ENCODE measurements around the gene ATF7.

Gene ATF7

GRCh38 chr12:53492830-53493609, 133.2 kb downstream of the ATF7 start:
- peak; percentile 87 for DNase-seq (ENCODE audit: insufficient read length, low spot score)
- peak; percentile 98 for FAIRE-seq
- TF ChIP-seq POLR2AphosphoS5 (IDR thresholded peaks at IDR 0.05; ENCODE audit: low read depth, low read length) (no peak), SPI1 (IDR thresholded peaks at IDR 0.05; ENCODE audit: low read depth, low read length) (no peak), POLR2A (IDR thresholded peaks at IDR 0.05; ENCODE audit: low read depth, low read length) (0 out of 2 replicates have a peak, but pooled peaks have one; percentile 21), PAX5 (IDR thresholded peaks at IDR 0.05; ENCODE audit: insufficient read depth, low read length, severe bottlenecking) (peak; percentile 61), POU2F2 (IDR thresholded peaks at IDR 0.05; ENCODE audit: low read depth, low read length) (no peak)

- DNase-seq (ENCODE audit: insufficient read length, low spot score) (no peak), FAIRE-seq (no peak)
- TF ChIP-seq PAX5 (IDR thresholded peaks at IDR 0.05; ENCODE audit: insufficient read depth, low read length, severe bottlenecking) (no peak), TAF1 (IDR thresholded peaks at IDR 0.05; ENCODE audit: low read depth, low read length) (no peak), POLR2AphosphoS5 (IDR thresholded peaks at IDR 0.05; ENCODE audit: low read depth, low read length) (no peak), SPI1 (IDR thresholded peaks at IDR 0.05; ENCODE audit: low read depth, low read length) (no peak), POLR2A (IDR thresholded peaks at IDR 0.05; ENCODE audit: low read depth, low read length) (no peak), POU2F2 (IDR thresholded peaks at IDR 0.05; ENCODE audit: low read depth, low read length) (no peak)
Measured at GRCh38 chr12:53492188-53492587, 134.0 kb downstream of the ATF7 start.

GRCh38 chr12:53489242-53489864, 136.8 kb downstream of the ATF7 start:
- no peak for FAIRE-seq
- DNase-seq (ENCODE audit: insufficient read length, low spot score) = no peak
- no peak for TF ChIP-seq SPI1 (IDR thresholded peaks at IDR 0.05; ENCODE audit: low read depth, low read length)
- no peak for TF ChIP-seq POU2F2 (IDR thresholded peaks at IDR 0.05; ENCODE audit: low read depth, low read length)
- no peak for TF ChIP-seq TAF1 (IDR thresholded peaks at IDR 0.05; ENCODE audit: low read depth, low read length)
- TF ChIP-seq POLR2AphosphoS5 (IDR thresholded peaks at IDR 0.05; ENCODE audit: low read depth, low read length) = no peak
- TF ChIP-seq PAX5 (IDR thresholded peaks at IDR 0.05; ENCODE audit: insufficient read depth, low read length, severe bottlenecking) = no peak
- no peak for TF ChIP-seq POLR2A (IDR thresholded peaks at IDR 0.05; ENCODE audit: low read depth, low read length)

GRCh38 chr12:53486736-53487487, 139.3 kb downstream of the ATF7 start:
- TF ChIP-seq TAF1 (IDR thresholded peaks at IDR 0.05; ENCODE audit: low read depth, low read length) = no peak
- no peak for TF ChIP-seq SPI1 (IDR thresholded peaks at IDR 0.05; ENCODE audit: low read depth, low read length)
- no peak for TF ChIP-seq POLR2AphosphoS5 (IDR thresholded peaks at IDR 0.05; ENCODE audit: low read depth, low read length)
- TF ChIP-seq POU2F2 (IDR thresholded peaks at IDR 0.05; ENCODE audit: low read depth, low read length) = 0 out of 2 replicates have a peak, but pooled peaks have one; percentile 10
- no peak for TF ChIP-seq POLR2A (IDR thresholded peaks at IDR 0.05; ENCODE audit: low read depth, low read length)
- FAIRE-seq = no peak
- no peak for DNase-seq (ENCODE audit: insufficient read length, low spot score)

DNA sequence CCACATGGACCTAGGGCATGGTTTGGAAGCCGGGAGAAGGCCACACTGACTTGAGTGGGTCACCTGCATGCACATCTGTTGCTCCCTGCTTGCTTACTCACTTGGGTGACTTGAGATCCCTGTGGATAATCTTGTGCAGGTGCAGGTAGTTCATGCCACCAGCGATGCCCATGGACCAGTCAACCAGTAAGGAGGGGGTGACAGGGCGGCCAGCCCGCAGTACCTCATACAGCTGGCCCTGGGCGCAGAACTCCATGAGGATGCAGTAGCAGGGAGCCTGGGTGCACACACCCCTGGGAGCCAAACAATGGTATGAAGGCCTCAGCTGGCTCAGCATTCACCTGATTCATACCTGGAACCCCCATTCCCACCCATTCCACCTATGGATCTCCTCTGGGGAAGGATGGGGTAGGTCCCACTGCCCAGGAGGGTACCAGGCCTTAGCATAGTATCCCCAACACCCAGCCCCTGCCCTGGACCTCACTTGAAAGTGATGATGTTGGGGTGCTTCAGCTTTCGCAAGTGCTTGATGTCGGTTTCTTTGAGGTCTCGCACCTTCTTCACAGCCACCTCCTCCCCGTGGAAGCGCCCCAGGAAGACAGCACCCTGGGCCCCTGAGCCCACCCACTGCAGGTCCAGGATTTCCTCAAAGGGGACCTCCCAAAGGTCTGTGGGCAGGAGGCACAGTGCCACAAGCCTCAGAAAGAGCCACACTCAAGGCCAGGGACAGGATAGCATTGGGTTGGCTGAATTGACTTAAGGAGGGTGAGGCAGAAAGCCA, 140.0 kb downstream of the ATF7 start:
- TF ChIP-seq SPI1 (IDR thresholded peaks at IDR 0.05; ENCODE audit: low read depth, low read length) = no peak
- no peak for TF ChIP-seq POU2F2 (IDR thresholded peaks at IDR 0.05; ENCODE audit: low read depth, low read length)
- TF ChIP-seq POLR2A (IDR thresholded peaks at IDR 0.05; ENCODE audit: low read depth, low read length) = no peak
- no peak for TF ChIP-seq TAF1 (IDR thresholded peaks at IDR 0.05; ENCODE audit: low read depth, low read length)
- no peak for TF ChIP-seq PAX5 (IDR thresholded peaks at IDR 0.05; ENCODE audit: insufficient read depth, low read length, severe bottlenecking)
- TF ChIP-seq POLR2AphosphoS5 (IDR thresholded peaks at IDR 0.05; ENCODE audit: low read depth, low read length) = no peak
- FAIRE-seq (no peak), DNase-seq (ENCODE audit: insufficient read length, low spot score) (no peak)

DNA sequence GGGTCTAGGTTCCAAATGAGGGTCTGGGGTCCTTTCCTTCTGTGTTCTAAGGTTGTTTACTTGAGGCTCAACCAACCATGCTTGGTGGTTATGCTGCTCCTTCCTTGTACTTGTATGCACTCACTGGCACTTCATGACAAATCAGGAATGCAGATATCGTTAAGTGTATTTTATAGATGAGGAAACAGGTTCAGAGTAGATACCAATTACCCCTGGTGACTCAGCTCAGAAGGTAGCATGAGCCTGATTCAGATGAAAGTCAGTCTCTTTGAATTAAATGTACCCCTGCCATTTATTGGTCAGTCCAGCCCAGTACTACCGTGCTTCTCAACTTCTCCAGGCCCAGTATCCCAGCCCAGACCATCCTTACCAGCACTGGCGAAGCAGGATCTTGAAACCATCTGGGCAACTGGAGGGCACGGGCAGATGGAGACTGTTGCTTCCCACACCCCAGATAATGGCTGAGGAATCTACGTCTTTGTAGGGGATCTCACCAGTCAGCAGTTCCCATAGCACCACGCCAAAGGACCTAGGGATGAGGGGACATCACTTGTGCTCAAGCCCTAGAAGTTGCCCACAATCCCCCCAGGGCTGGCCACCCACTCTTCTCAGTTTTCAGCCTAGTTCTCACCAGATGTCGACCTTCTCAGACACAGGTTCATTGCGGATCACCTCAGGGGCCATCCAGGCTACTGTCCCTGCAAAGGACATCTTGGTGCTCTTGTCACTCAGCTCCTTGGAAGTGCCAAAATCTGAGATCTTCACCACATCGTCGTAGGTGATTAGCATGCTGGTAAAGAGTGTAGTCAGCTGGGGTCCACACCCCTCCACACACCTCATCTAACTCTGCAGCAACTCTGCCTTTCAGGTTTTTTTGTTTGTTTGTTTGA, 141.3 kb downstream of the ATF7 start:
- TF ChIP-seq TAF1 (IDR thresholded peaks at IDR 0.05; ENCODE audit: low read depth, low read length) (no peak), PAX5 (IDR thresholded peaks at IDR 0.05; ENCODE audit: insufficient read depth, low read length, severe bottlenecking) (no peak), POLR2A (IDR thresholded peaks at IDR 0.05; ENCODE audit: low read depth, low read length) (peak; percentile 8; the same call in 1 of the 2 replicates), POLR2AphosphoS5 (IDR thresholded peaks at IDR 0.05; ENCODE audit: low read depth, low read length) (peak; percentile 55; the same call in 1 of the 2 replicates), POU2F2 (IDR thresholded peaks at IDR 0.05; ENCODE audit: low read depth, low read length) (0 out of 2 replicates have a peak, but pooled peaks have one; percentile 31), SPI1 (IDR thresholded peaks at IDR 0.05; ENCODE audit: low read depth, low read length) (no peak)
- no peak for DNase-seq (ENCODE audit: insufficient read length, low spot score)
- no peak for FAIRE-seq

- DNase-seq (ENCODE audit: insufficient read length, low spot score) (no peak), FAIRE-seq (no peak)
- TF ChIP-seq POU2F2 (IDR thresholded peaks at IDR 0.05; ENCODE audit: low read depth, low read length) (peak; percentile 52; the same call in 1 of the 2 replicates), POLR2AphosphoS5 (IDR thresholded peaks at IDR 0.05; ENCODE audit: low read depth, low read length) (no peak)
Measured at GRCh38 chr12:53483979-53484377, 142.2 kb downstream of the ATF7 start.
